Muscle layer of colon (tissue), 2 donors: ENCODE results near the gene ASIC3.
"Not testable (repeated sequence)": the region's sequence is repeated elsewhere in the genome, so short reads cannot be mapped to it uniquely, and the experiment has no call there.

Experiments
- H3K27ac ChIP-seq: one replicate; pipeline ENCODE4 v1.7.0; 2013; ENCODE audit warnings: low read depth, mild to moderate bottlenecking, low read length, moderate library complexity
- H3K27me3 ChIP-seq, 2 donors: one replicate each; pipeline ENCODE4 v1.7.0; 2013; ENCODE audit warnings: low read length in 2 of 2, mild to moderate bottlenecking in 2 of 2; ENCODE audit not compliant: insufficient read depth in 2 of 2, control insufficient read depth in 1 of 2
- H3K36me3 ChIP-seq: one replicate; pipeline ENCODE4 v1.7.0; 2013; ENCODE audit warnings: mild to moderate bottlenecking, low read length; ENCODE audit not compliant: insufficient read depth
- H3K4me1 ChIP-seq: one replicate; pipeline ENCODE4 v1.7.0; 2013; ENCODE audit warnings: mild to moderate bottlenecking, low read length; ENCODE audit not compliant: insufficient read depth
- H3K4me3 ChIP-seq, 2 donors: one replicate each; pipeline ENCODE4 v1.7.0; 2013; ENCODE audit warnings: low read length in 2 of 2, low read depth in 1 of 2, mild to moderate bottlenecking in 1 of 2, moderate library complexity in 1 of 2
- H3K9ac ChIP-seq: one replicate; pipeline ENCODE4 v1.7.0; 2013; ENCODE audit warnings: low read length
- H3K9me3 ChIP-seq: one replicate; pipeline ENCODE4 v1.7.0; 2013; ENCODE audit warnings: mild to moderate bottlenecking, low read length
- donor health status: abdominal sarcoma.
- donor health status: Adenocarcinoma of cecum.

The ASIC3 gene

DNA sequence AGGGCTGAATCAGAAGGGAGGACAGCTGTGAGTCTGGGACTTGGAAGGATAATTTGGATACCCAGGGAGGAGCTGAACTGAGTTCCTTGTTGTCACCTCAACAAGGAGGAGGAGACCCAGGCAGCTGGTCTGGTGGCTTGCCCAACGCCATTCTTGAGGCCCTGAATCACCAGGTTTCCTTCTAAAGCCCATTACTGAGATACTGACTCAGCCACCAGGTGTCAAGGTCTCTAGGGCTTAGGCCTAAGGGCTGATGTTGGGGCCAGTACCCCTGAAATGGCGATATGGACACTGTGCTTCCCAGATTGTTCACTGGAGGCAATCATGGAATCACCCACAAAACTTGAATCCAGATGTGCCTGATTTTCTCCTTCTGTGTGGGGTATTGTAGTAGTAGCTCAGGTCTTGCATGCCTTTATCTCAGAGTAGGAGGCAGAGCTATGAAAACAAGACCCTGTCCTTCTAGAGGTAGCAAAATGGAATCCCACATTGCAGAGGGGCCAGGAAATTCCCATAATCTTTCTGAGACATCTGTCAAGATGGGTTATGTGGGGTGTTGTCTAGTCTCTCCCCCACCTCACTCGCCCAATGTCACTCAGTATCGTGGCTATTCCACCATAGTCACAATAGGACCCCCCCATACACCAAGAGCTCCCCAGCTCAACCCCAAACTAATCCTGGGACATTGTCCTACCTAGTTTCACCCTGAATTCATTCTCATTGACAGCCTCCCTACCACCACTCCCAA is 22.2 kb upstream of the ASIC3 start:
- Histone ChIP-seq H3K9me3 (no peaks in the 10 kb centered on the region), H3K9ac (no peak overlapping the region), H3K36me3 (no peaks in the 10 kb centered on the region), H3K27me3 (peaks cover 0 to 1% of the 10 kb centered on the region in 2 donors), H3K4me3 (no peak overlapping the region), H3K4me1 (peaks cover 13% of the 10 kb centered on the region), H3K27ac (no peak overlapping the region)

GRCh38 chr7:151026771-151027727 is 21.3 kb upstream of the ASIC3 start:
- not testable (repeated sequence) for H3K36me3 ChIP-seq, H3K9me3 ChIP-seq, H3K27ac ChIP-seq, H3K27me3 ChIP-seq, H3K9ac ChIP-seq
- peaks cover 13% of the 10 kb centered on the region for H3K4me1 ChIP-seq
- H3K4me3 ChIP-seq = peak overlapping the region in 1 of 2 donors; percentile 95

- H3K27me3 ChIP-seq, H3K36me3 ChIP-seq, H3K9me3 ChIP-seq, H3K9ac ChIP-seq: not testable (repeated sequence)
- Histone ChIP-seq H3K27ac (peak overlapping the region; percentile 97), H3K4me1 (peaks cover 13% of the 10 kb centered on the region), H3K4me3 (peak overlapping the region; percentile 71 to 95)
These were observed 20.6 kb upstream of the ASIC3 start for GRCh38 chr7:151027728-151028130.

- Histone ChIP-seq H3K27ac (peak within 1 kb of the TSS; percentile 97), H3K4me1 (peaks cover 13% of the 10 kb centered on the region), H3K27me3 (no peaks in the 10 kb centered on the region), H3K9ac (peak within 1 kb of the TSS; percentile 53), H3K4me3 (peak within 1 kb of the TSS; percentile 95 to 96), H3K9me3 (no peaks in the 10 kb centered on the region), H3K36me3 (peaks cover 6% of the 10 kb centered on the region)
These were observed 20.0 kb upstream of the ASIC3 start, which contains the start of gene ABCB8 for GRCh38 chr7:151028131-151028947. Gene ABCB8 (plus strand): TSS chr7:151028450. CDS start chr7:151028516, 66 bp downstream.

DNA sequence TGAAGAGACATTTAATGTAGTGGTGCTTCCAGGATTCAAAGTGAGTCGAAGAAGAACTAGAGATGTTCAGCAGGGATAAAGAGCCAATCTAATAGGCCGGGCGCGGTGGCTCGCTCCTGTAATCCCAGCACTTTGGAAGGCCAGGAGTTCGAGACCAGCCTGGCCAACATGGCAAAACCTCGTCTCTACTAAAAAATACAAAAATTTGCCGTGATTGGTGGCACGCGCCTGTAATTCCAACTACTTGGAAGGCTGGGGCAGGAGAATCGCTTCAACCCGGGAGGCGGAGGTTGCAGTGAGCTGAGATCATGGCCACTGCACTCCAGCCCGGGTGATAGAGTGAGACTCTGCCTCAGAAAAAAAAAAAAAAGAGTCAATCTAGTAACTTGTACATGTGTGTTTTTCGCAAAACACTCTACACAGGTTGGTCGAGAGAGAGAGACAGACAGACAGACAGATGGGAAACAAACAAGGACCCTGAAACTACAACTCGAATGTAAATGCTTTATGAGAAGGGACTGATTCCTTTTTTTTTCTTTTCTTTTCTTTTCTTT is 19.3 kb upstream of the ASIC3 start:
- Histone ChIP-seq H3K27me3 (no peaks in the 10 kb centered on the region), H3K36me3 (peaks cover 6% of the 10 kb centered on the region), H3K4me1 (peaks cover 13% of the 10 kb centered on the region), H3K27ac (peak overlapping the region; percentile 97), H3K9ac (peak overlapping the region; percentile 53), H3K9me3 (no peaks in the 10 kb centered on the region), H3K4me3 (peak overlapping the region; percentile 95 to 96)

DNA sequence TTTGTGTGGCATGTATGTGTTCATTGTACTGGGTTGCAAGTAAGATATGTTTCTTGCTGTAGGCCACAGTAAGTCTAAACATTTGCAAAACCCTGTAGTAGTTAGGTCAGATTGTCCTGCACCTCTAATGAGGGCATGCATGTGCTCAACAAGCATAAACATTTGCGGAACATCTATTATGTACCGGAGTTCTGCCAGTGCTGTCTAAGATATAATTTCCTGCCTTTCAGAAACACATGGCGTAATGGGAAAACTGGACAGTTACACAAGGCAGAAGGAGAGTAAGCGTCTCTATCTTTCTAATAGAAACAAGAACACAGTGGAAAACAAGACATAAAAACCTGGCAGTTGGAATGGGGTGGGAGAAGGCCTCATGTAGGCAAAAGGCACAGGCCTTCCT is 17.3 kb upstream of the ASIC3 start:
- Histone ChIP-seq H3K27ac (no peak overlapping the region), H3K27me3 (no peaks in the 10 kb centered on the region), H3K4me3 (no peak overlapping the region), H3K36me3 (peaks cover 26% of the 10 kb centered on the region), H3K9me3 (no peaks in the 10 kb centered on the region), H3K9ac (no peak overlapping the region), H3K4me1 (peaks cover 13% of the 10 kb centered on the region)

GRCh38 chr7:151032936-151033863 is 15.1 kb upstream of the ASIC3 start:
- Histone ChIP-seq H3K4me3 (no peak overlapping the region), H3K9me3 (no peaks in the 10 kb centered on the region), H3K36me3 (peaks cover 39% of the 10 kb centered on the region), H3K27ac (no peak overlapping the region), H3K27me3 (no peaks in the 10 kb centered on the region), H3K9ac (no peak overlapping the region), H3K4me1 (peaks cover 9% of the 10 kb centered on the region)

DNA sequence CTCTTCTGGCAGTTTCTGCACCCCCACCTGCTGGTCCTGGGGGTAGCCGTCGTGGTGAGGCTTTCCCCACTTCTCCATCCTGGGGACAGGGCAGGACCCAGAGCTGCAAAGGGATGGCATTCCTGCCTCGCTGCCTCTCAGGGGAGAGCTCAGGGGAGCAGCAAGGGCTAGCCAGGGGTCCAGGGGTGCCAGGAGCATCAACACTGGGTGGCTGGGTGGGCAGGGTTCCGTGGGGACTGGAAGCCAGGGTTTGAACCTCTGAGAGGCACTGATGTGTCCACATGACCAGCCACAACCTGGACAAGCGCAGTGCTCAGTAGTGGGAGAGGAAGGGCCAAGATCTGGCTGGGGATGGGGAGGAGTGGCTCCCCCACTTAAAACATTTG is 14.5 kb upstream of the ASIC3 start:
- H3K9ac ChIP-seq = no peak overlapping the region
- H3K9me3 ChIP-seq = no peaks in the 10 kb centered on the region
- H3K4me3 ChIP-seq = no peak overlapping the region
- peaks cover 39% of the 10 kb centered on the region for H3K36me3 ChIP-seq
- H3K4me1 ChIP-seq = peaks cover 13% of the 10 kb centered on the region
- no peak overlapping the region for H3K27ac ChIP-seq
- no peaks in the 10 kb centered on the region for H3K27me3 ChIP-seq

DNA sequence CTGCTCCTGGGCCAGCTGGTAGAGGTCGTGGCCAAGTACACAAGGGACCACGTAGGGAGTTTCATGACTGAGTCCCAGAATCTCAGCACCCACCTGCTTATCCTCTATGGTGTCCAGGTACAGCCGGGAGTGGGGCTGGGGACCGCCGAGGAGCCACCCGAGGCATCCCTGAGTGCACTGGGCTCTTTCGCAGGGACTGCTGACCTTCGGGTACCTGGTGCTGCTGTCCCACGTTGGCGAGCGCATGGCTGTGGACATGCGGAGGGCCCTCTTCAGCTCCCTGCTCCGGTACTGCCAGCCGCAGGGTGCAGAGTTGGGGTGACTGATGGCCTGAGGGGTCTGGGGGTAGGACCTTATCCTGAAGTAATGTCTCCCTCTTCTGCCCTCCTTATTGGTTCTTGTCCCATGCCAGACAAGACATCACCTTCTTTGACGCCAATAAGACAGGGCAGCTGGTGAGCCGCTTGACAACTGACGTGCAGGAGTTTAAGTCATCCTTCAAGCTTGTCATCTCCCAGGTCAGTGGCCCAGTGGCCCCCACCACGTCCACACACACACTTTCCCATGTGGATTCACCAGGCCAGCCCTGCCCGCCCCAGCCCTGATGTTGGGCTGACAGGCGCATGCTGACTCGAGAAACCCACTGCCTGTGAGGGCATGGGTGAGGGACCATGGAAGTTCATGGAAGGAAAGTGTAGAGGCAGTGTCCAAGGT is 13.9 kb upstream of the ASIC3 start:
- Histone ChIP-seq H3K36me3 (peaks cover 39% of the 10 kb centered on the region), H3K4me1 (peaks cover 10% of the 10 kb centered on the region), H3K4me3 (no peak overlapping the region), H3K9ac (no peak overlapping the region), H3K9me3 (no peaks in the 10 kb centered on the region), H3K27ac (no peak overlapping the region), H3K27me3 (no peaks in the 10 kb centered on the region)
